ENCODE results near the gene LCA5.
"Not testable (repeated sequence)": the region's sequence is repeated elsewhere in the genome, so short reads cannot be mapped to it uniquely, and the experiment has no call there.

Gene LCA5

GRCh38 chr6:79538106-79538971 is 1.1 kb upstream of the LCA5 start:
- DNase-seq (ENCODE audit: low read depth in 2 of 2): no peak

DNA sequence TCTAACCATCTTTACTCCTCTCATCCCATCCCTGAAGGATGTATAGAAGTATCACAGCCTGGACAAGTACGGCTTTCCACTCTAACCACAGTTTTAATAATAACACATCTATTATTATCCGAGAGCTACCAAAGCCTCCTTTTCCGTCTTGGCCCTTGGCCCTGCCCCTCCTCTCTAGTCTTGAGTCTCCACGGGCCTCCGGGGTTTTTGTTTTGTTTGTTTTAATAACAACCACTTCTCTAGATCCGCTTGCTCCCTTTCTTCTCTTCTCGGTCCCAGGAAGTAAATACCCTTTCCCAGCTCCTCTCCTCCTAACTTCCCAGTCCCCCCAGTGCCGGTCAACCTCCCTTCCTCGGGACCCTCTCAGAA is 661 bp downstream of the LCA5 start:
- no peak for DNase-seq (ENCODE audit: low read depth in 2 of 2)

DNA sequence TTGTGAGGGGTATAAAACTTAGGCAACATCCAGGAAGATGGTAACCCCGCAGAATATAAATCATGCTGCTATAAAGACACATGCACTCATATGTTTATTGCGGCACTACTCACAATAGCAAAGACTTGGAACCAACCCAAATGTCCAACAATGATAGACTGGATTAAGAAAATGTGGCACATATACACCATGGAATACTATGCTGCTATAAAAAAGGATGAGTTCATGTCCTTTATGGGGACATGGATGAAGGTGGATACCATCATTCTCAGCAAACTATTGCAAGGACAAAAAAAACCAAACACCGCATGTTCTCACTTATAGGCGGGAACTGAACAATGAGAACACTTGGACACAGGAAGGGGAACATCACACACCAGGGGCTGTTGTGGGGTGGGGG is 7.7 kb downstream of the LCA5 start:
- not testable (repeated sequence) for DNase-seq (ENCODE audit: low read depth in 2 of 2)

- DNase-seq (ENCODE audit: low read depth in 2 of 2): no peak
Observed at GRCh38 chr6:79526897-79527296, 10.3 kb downstream of the LCA5 start.

DNA sequence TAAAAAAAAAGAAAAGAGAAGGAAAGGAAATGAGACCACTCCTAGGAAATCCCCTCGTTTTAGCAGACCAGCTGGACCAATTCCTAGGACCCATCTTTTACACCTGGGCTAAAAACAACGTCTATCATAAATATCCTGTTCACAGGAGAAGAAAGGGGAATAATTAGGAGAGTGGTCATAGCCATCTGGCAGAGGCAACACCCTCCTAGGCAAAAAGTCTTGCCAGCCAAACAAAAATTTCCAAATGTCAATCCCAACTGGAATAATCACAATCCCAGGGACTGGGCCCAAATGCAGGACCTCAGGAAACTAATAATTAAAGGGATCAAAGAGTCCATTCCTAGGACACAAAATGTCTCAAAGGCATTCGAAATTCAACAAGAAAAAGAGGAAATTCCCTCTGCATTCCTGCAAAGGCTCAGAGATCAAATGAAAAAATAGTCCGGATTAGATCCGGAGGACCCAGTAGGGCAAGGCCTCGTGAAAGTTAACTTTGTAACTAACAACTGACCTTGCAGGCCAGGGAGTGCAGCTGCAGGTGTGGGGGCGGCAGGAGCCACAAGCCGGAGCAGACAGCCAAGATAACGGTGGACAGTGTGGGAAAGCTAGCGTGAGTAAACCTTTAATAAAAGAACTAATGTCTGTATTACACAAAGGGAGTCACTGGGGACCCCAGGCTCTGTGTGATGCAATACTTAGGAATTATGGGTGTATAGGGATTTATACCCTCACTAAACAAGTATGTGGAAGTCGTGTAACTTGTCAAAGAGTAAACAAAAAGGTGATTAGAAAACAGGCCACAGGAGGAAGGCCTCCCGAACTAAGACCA is 11.7 kb downstream of the LCA5 start:
- DNase-seq (ENCODE audit: low read depth in 2 of 2): no peak

DNA sequence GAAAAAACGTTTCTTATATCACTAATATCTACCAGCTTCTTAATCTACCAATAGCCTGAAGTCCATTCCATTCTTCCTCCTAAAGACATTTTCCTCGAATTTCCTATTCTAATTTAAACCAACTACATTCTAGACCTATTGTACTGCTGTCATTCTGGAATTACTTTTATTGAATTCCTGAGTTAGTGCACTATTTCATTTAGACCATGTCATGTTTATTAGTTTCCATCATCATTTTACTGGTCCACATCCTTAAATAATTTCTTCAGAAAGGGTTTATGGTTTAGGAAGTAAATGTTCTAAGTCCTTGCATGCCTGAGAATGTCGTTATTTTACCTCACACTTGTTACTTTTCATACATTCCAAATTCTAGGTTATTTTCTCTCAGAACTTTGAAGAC is 13.2 kb downstream of the LCA5 start:
- DNase-seq (ENCODE audit: low read depth in 2 of 2): no peak

DNA sequence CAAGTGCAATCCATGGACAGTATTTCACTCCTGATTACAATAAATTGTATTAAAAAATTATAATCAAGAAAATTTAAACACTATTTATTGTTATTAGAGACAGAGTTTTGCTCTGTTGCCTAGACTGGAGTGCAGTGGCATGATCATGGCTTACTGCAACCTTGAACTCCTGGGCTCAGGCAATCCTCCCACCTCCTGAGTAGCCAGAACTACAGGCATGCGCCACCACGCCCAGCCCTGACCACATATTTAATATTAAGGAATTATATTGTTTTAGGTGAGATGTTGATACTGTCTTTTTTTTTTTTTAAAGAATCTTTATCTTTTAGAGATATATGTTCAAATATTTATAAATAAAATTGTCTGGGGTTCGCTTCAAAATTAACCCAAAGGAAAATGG is 14.6 kb downstream of the LCA5 start:
- DNase-seq (ENCODE audit: low read depth in 2 of 2): no peak

- DNase-seq (ENCODE audit: low read depth in 2 of 2): no peak
Observed at GRCh38 chr6:79520534-79520933, 16.7 kb downstream of the LCA5 start.

GRCh38 chr6:79518842-79519241 is 18.4 kb downstream of the LCA5 start:
- no peak for DNase-seq (ENCODE audit: low read depth in 2 of 2)

GRCh38 chr6:79515436-79515835 is 21.8 kb downstream of the LCA5 start:
- no peak for DNase-seq (ENCODE audit: low read depth in 2 of 2)

DNA sequence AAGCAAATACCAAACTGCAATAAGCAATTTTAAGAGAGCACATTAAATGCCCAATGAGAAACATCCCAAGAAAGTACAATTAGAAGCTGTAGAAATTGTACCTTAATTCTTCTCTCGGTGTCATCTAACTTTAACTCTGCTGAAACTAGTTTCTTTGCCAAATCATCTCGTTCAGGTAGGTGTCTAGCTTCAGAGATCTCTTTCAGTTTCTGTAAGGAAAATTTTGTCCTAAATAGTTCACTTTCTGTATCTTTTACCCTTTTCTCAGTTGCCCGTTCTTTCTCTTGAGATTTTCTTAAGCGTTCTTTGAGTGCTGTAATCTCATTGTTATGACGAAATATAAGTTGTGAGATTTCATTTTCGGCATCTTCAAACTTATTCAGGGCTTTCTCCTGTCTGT is 24.1 kb downstream of the LCA5 start:
- DNase-seq (ENCODE audit: low read depth in 2 of 2): no peak

- DNase-seq (ENCODE audit: low read depth in 2 of 2): no peak
Observed at GRCh38 chr6:79512014-79512413, 25.2 kb downstream of the LCA5 start.

- no peak for DNase-seq (ENCODE audit: low read depth in 2 of 2)
Observed at GRCh38 chr6:79510707-79511106, 26.5 kb downstream of the LCA5 start.

DNA sequence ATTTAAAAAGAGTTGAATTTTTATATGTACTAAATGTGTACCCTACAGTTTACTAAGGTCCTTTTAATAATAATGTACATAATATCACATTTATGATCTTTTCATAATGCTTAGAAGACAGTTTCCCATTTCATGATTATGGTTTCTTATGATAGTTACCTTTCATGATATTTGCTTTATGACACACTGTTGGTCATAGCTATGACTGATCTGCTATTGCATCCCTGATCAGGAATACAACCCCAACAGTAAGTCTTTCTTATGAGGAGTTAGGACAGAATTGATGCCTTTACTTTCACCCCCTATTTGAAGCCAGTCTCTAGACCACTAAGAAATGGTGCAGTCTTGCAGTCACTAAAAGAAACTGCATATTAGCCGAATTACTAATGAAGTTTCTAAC is 31.0 kb downstream of the LCA5 start:
- DNase-seq (ENCODE audit: low read depth in 2 of 2): no peak

- DNase-seq (ENCODE audit: low read depth in 2 of 2): no peak
Observed at GRCh38 chr6:79504372-79504771, 32.9 kb downstream of the LCA5 start.

GRCh38 chr6:79498842-79499241 is 38.4 kb downstream of the LCA5 start:
- DNase-seq (ENCODE audit: low read depth in 2 of 2): no peak

GRCh38 chr6:79495246-79495645 is 42.0 kb downstream of the LCA5 start:
- DNase-seq (ENCODE audit: low read depth in 2 of 2): no peak

DNA sequence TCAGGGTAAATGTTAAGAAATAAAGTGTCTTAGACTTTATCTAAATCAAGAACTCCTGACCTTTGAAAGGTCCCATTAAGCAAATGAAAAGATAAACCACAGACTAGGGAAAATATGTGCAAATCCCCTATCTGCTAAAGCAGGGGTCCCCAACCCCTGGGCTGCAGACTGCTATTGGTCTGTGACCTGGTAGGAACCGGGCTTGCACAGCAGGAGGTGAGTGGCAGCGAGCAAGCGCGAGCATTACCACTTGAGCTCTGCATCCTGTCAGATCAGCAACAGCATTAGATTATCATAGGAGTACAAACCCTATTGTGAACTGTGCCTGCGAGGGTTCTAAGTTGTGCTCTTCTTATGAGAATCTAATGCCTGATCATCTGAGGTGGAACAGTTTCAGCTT is 42.4 kb downstream of the LCA5 start:
- DNase-seq (ENCODE audit: low read depth in 2 of 2): no peak

- DNase-seq (ENCODE audit: low read depth in 2 of 2): no peak
Observed at GRCh38 chr6:79470728-79471127, 66.5 kb downstream of the LCA5 start.

- no peak for DNase-seq (ENCODE audit: low read depth in 2 of 2)
Observed at GRCh38 chr6:79469376-79470246, 67.6 kb downstream of the LCA5 start.

DNA sequence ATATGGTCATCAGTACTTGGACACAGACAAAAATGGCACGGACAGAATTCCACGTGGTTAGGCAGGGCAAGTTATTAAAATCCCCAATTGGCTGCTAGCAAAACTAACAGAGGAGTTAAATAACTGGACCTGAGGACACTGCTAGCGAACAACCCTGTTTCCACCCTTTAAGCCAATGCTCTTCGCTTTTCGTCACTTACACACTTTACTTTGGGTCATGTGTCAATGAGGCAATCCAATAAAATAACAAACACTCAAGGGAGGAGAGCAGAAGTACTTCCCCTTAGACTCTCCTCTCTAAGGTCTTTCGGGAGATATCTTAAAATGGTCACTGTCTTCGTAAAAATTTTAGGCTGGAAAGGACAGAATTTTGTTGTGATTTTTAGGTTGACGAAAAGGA is 68.6 kb downstream of the LCA5 start:
- DNase-seq (ENCODE audit: low read depth in 2 of 2): no peak

DNA sequence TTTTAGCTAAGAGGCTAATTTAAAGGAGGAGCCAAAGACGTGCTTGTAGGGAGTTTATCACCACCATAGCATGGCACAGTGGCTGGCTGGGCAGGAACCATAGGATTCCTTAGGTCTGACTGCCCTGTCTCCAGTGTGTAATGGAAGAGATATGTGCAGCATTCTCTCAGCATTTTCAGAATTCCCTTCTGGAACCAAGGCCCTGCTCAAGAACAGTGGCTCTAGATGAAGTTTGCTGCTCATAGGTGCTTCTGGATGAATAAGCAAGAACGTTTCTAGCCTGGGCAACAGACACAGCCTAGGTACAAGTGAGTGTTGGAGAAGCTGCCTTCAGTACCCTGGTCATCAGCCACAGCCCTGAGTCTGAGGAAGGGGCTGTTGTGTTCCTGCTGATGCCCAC is 69.1 kb downstream of the LCA5 start:
- DNase-seq (ENCODE audit: low read depth in 2 of 2): no peak
